GM21529 (cell line): Measurements from ENCODE around the gene BRAT1.
A peak's percentile ranks its signal among the peaks of the same experiment; 100 is the strongest.

Experiments
- ATAC-seq: cut with Tn5 transposase; IDR thresholded peaks from one replicate; pipeline ENCODE4 v1.9.1; 2021; ENCODE audit not compliant: unreplicated experiment

Gene BRAT1

DNA sequence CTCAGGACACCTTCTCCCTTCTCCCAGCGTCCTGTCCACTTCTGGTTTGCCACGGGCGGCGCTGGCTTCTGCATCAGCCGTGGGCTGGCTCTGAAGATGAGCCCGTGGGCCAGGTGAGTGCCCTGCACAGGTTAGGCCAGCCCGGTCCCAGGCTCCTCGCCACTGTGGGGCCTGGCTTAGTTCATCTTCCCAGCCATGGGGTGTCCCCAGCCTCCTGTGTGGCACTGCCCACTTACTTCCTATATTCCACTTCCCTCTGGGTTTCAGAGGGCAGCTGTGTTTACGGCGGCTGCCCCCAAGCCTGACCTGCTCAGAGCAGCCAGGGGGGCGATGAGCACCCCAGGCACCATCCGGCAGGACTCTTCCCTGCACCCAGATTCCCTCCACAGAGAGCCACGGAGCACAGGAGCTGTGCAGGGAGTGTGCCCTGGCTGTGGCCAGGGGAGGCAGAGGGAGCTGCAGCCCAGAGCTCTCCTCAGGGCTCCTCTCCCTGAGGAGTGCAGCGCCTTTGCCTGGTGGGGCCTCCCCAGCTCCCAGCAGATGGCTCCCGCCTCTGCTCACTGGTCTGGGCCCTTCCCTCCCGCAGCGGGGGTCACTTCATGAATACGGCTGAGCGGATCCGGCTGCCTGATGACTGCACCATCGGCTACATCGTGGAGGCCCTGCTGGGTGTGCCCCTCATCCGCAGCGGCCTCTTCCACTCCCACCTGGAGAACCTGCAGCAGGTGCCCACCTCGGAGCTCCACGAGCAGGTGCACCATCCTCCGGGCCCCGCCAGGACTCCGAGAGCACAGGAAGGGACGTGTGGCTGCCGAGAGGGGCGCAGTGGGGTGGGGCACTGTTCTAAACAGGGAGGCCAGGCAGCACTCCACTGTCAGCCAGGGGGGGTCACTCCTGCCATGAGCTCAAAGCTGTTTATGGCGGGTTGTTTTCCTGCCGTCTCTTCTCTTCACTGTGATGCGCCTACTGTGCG is 29.4 kb downstream of the BRAT1 start:
- ATAC-seq = no peak

DNA sequence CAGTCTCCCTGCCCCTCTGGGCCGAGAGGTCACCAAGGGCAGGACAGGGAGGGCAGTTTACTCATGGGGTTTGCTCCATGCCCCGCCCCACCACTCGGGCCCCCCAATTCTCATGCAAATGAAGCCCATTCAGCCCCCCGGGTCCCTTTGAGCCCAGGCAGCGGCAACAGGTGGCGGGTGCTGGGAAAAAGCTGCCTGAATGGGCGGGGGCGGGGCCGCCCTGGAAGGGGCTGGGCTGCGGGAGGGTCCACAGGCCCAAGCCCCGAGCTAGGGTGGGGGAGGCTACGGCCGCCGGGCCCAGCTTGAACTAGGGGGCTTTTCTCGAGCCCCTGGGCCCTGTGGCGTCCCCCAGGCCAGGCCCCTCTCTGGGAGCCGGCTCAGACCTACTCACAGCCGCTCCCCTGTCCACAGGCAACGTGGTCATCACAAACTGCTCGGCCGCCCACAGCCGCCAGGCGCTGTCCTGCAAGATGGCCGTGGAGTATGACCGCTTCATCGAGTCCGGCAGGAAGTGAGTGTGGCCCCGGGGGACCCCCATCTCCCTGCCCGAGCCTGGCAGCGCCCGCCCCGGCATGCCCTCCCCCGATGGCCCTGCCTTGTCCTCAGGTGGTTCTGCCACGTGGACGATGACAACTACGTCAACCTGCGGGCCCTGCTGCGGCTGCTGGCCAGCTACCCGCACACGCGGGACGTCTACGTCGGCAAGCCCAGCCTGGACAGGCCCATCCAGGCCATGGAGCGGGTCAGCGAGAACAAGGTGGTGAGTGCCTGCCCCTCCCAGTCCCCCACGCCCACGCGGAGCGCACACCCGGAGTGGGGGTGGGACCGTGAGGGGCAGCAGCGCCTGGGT is 30.3 kb downstream of the BRAT1 start:
- no peak for ATAC-seq

DNA sequence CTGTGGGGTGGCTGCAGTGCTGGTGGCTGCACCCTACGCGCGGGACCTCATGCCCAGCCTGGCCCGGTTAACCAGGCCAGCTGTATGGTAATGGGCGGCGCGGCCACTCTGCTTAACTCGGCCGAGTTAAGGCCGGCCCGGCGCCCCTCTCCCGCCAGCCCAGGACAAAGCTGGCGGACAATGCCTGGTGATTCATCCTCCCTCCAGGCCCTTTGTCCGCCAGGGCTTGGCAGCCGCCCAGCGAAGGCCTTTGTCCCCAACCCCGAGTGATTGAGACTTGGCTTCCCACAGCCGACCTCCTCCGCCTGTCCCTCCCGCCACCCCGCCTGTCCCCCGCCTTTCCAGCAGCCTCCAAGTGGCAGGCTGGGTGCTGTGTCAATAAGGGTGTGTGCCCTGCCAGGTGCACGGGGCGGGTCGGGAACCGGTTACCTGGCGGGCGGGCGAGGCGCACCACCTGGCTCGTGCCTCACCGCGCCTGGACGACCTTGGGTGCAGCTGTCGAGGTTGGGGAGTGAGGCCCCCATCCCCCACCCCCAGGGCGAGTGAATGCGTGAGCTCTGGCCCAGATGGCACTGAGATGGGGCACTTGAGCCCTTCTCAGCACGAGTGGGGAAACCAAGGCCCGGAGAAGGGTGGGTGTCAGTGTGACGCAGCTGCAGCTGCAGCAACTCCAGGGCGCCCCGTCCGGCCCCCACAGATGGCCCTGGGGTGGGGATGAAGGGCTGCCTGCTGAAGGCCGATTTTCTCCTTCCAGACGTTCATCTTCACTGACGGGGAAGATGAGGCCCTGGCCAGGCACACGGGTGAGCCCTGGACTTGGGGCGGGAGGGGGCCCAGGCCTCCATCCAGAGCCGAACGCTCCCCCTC is 31.1 kb downstream of the BRAT1 start:
- ATAC-seq = no peak

DNA sequence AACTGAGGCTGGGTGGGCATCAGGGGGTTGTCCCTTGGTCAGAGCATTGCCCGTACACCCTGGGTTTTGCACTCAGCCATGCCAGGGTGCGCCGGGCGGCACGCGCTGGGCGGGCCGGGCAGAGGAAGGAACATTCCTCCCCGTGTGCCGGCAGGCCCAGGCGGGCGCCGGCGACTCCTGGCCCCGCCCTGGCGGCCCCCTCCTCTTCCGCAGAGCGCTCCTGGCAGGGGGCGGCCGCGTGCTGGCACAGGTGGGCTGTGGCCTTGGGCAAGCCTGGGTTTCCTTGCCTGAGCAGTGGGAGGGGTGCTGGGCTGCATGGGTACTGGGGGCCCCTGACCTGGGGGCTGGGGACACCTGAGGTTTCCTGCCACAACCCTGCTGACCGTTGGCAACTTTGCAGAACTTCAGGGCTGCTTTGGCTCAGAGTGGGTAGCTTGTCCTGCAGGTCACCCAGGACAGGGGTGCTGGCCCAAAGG is 31.8 kb downstream of the BRAT1 start:
- no peak for ATAC-seq

DNA sequence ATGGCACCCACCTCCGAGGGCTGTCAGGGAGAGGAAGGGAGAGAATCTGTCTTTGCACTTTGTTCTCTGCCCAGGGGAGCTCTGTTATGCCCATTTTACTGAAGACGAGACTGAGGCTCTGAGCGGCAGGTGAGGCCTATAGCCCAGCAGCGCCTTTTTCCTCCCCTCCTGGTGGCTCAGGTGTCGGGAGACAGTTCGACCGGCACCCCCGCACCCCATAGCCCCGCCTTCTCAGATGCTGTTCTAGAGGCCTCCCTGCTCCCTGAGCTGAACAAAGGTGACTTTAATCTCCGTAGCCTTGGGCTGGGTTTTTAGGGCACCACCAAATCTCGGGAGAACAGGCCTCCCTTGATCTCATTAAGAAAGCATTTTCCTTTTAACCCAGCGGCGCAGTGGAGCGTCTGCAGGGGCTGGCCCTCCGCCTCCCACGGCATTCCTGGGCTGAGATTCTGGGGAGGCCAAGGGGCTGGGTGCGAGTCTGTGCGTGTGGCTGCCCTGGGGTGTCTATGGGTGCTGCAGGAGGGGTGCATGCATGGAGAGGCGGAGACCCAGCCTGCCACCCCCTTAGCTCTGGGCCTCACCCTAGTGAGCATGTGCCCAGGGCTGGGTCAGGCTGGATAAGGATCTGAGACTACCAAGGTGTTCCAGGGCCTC is 32.4 kb downstream of the BRAT1 start:
- ATAC-seq = no peak

DNA sequence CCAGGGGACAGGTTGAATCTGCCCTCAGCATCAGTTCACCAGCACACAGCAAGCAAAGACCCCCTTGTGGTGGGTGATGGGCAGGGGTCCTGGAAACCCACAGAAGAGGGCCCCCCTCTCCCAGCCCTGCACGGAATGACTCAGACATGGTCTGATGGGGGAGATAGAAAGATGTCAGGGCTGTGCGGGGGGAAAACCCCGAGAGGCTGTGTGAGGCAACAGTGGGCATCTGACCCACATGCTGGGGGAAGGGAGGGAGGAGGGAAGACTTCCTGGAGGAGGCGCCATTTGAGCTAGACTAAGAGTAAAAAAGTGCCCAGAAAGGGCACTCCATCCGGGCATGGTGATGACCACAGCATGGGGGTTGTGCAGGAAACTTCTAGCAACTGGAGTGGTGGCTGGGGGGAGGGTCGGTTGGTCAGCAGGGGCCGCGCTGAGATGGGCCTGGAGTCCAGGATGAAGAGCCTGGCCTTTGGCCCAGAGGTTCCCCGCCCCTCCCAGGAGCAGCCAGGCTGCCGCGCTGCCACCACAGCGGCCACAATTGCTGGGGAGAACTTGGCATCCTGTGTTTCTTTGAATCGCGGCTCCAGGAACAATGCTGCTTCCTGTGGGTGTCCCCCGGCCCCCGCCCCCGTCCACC is 33.3 kb downstream of the BRAT1 start:
- ATAC-seq = no peak

DNA sequence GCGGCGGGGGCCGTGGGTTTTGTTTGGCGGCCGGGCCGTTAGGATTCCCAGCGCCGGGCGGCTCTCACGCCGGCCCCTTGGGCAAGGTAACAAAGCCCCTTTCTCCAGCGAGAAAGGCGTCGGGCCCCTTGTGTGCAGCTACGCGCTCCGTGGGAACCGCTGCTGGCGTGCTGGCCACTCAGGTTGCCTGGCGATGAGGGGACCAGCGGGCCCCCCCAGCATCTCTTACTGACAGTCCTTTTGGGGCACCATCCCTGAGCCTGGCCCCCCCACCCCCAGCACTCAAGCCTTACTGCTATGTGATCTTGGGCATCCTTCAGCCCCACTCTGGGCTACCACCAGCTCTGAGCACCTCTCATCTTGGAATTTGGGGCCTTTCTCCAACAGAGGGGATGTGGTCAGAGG is 34.0 kb downstream of the BRAT1 start:
- no peak for ATAC-seq

DNA sequence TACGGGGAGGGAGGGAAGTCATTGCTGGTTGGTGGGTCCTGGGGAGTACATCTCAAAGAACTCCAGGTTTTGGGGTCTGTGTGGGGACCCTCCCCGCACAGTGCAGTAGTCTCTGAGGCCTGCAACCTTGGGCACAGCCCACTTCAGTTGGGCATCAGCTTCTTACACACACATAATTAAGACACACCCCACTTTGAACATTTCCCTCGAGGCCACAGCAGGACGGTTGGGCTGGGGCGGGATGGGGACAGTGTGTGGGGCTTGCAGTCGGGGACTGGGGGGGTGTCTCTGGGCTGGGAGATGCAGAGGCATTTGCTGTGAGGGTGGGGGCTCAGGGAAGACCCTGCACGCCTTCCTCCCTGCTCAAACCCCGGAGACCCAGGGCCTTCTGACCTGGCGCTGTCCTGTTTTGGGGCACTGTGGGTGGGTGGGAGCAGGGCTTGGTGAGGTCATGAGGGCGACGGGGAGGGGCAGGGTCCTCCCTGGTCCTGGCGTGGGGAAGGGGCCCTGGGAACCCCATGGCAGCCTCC is 34.5 kb downstream of the BRAT1 start:
- ATAC-seq = no peak

DNA sequence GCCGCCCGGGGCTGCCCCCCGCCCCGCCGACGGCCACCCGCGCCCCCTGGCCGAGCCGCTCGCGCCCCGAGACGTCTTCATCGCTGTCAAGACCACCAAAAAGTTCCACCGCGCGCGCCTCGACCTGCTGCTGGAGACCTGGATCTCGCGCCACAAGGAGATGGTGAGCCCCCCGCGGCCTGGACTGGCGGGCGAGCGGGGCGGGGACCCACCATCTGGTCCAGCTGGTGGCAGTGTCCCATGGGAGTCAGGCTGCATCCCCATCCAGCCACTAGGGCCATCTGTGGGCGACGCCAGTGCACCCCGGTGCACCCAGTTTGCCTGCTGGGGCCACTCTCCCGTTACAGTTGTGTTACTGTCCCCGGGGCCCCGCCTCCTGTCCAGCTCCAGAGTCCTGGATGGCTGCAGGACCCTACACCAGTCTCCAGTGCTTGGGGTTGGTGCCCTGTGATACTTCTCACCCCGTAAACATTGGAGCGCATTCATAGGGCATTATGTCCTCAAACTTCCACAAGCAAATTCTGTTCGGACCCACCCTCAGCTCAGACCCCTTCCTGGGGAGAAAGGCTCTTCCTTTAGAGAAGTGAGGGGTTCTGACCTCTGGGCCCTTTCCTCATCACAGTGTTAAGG is 35.1 kb downstream of the BRAT1 start:
- no peak for ATAC-seq

DNA sequence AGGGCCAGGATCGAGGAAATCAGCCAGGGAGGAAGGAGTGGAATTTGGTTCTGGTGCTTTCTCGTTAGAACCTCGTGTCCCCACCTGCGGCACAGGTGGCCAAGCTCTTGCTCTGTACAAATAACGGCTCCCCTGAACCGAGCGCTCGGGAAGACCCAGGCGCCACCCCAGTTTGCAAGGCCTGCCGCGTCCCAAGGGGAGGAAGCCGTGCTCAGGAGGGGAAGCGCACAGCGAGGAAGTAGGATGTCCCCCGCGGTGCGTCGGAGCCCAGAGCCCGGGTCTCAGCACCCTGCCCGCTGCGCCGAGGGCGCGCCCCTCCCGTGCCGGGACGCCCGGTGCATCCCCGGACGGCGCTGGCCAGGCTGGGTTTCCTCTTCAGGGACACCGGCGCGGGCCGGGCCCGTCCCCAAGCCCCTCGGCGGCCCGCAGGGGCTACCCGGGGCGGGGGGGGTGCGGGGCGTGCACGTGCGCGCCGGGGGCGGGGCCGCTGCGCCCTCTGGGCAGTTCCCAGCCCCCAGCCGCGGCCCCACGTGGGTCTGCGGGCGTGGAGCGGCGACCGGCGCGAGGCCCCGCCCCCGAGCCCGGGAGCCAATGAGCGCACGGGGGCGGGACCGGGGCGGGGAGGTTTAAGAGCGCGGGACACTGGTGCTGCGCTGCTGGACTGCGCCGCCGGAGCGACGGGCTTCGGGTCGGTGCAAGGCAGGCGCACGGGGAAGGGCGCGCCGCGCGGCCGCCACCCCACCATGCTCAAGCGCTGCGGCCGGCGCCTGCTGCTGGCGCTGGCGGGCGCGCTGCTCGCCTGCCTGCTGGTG is 36.0 kb downstream of the BRAT1 start, which contains the start of gene LFNG:
TSS of gene LFNG (plus strand) at position 656 of the 812 bp plus-strand sequence. CDS start at position 744, 88 bp downstream.
- ATAC-seq = peak; percentile 88

DNA sequence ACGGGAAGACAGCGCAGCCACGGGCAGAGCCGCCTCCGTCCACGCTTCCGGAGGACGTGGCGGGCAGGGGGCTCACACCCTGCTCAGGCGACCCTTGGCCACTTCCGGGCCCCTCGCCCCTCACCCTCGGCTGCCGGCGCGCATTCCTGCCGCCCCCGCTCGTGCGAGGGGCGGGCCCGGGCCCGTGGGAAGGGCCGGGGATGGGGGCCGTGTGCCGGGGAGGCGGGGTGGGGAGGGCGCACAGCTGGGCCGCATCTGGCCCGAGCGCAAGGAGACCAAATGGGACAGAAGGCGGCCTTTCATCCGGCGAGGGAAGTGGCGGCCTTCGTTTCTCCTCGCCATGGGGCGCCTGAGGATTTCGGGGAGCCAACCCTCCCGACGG is 36.6 kb downstream of the BRAT1 start:
- no peak for ATAC-seq

DNA sequence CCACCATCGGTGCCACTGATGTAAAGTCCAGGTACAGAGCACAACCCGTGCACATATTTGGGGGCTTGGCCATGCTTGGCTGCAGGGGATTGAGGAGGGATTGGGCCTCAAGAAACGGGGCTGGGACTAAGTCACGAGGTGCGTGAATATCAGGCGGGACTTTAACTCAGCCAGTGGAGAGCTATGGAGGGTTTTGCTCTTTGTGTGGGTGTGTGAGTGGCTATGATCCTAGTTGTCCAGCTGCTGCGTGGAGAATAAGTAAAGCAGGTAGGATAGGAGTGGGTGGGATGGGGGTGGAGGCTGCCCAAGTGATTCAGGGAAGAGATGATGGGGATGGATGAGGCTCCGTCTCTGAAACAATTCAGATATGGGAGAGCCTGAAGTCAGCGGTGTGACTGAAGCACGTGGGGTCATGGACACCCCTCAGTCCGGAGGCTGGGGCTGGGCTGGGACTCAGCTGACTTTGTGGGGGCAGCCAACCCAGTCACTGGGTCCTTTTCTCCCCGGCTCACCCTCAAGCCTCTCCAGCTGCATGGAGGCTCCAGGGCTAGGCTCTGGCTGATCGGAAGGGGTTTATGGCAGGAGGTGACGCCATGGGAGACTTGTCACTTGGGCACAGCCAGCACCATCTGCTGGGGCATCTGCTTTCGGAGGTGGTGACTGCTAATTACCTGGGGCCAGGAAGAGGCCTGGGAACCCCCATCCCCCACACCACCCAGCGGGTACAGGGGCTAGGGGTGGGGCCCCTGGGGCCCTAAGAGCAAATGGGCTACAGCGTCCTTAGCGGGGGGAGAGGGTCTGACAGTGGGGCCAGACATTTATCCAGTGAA is 37.4 kb downstream of the BRAT1 start:
- no peak for ATAC-seq

DNA sequence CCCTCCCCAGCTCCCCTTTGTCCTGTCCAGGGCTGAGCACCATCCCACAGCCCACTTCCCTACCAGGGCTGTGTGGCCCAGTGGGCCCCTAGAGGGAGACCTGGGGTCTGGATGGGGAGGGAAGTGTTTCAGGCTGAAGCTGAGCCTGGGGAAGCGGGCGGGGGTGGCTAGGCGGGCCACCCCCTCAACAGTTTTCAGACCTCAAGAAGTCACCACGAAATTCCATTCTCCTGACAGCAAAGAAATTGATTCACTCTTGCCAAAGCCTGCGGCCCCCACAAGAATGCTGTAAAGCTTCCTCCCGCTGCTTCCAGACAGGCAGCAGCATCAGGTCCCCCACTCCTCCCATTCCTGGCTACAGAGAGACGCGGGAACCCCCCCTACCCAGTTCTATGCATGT is 38.3 kb downstream of the BRAT1 start:
- no peak for ATAC-seq

DNA sequence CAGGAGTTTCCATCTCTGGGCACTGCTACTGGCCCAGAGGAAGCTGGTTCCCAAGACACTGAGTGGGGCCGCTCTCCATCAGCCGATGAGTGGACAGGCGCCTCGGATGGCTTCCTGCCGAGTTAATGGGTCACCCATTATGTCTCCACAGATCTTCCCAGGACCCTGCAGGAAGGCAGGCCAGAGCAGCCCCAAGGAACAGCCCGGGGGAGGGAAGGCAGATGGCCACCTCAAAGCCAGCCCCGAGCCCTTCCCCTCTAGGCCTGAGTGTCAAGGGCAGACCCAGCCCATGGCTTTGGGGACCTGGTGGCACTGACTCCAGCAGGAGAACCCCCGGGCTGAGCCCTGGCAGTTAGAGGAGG is 39.1 kb downstream of the BRAT1 start:
- ATAC-seq = no peak

DNA sequence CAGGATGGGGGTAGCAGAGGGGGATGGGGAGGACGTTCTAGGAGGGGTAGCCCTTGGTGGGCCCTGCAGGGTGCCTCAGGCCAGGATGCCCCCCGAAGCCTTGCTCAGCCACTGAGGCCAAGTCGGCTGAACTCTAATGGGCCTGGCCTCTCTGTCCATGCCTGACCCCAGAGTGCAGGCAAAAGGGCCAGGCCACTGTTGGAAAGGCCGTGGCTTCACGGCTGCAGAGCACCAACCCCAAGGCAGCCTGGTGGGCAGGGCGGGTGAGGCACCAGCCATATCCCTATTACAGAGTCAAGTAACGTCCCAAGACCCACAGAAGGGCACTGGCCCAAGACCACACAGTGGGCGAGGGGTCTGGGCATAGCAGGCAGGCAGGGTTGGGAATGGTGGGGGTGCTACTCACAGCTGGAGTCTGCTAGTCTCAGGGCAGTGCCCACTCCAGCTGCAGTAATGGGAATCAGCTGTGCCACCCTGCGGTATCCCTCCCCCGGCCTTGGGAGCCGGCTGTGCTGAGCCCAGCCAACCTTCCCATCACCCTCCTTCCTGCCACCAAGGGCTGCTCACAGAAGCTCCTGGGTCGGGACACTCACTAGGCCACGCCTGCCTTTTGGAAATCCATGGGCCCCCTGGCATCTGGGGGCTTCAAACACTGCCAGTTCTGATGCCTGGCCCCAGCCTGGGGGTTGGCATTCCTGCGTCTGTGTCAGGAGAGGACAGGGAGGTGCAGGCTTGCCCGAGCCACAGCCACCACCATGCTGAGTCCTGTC is 39.7 kb downstream of the BRAT1 start:
- no peak for ATAC-seq
